ENCODE data around the gene CASK.
A peak's percentile ranks its signal among the peaks of the same experiment; 100 is the strongest.
"Not testable (repeated sequence)": the region's sequence is repeated elsewhere in the genome, so short reads cannot be mapped to it uniquely, and the experiment has no call there.

Gene CASK

DNA sequence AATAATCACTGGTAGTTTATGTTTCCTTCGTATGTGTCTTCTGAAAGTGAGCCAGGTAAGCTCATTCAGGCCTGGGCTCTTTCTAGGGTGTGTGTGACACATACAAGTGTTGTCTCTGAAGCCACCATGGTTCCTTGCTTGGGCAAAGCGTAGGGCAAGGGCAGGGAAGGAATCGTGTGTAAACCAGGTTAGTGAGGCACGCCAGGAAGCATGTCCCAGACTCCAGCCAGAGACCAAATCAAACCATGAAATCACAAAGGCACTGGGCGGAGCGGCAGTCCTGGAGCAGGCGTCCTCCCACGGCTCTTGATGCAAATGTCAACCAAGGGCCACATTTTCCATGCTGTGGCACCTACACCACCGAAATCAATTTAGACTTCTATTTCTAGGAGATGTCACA is 409.2 kb downstream of the CASK start:
- H3K79me2 ChIP-seq, result no peaks in the 10 kb centered on the region
- H3K4me3 ChIP-seq (ENCODE audit: low read depth, low read length), result no peak overlapping the region
- H3K9me3 ChIP-seq (ENCODE audit: control insufficient read depth, low read length), result no peaks in the 10 kb centered on the region
- H3K27ac ChIP-seq, result no peak overlapping the region
- TF ChIP-seq, protein P1, sequence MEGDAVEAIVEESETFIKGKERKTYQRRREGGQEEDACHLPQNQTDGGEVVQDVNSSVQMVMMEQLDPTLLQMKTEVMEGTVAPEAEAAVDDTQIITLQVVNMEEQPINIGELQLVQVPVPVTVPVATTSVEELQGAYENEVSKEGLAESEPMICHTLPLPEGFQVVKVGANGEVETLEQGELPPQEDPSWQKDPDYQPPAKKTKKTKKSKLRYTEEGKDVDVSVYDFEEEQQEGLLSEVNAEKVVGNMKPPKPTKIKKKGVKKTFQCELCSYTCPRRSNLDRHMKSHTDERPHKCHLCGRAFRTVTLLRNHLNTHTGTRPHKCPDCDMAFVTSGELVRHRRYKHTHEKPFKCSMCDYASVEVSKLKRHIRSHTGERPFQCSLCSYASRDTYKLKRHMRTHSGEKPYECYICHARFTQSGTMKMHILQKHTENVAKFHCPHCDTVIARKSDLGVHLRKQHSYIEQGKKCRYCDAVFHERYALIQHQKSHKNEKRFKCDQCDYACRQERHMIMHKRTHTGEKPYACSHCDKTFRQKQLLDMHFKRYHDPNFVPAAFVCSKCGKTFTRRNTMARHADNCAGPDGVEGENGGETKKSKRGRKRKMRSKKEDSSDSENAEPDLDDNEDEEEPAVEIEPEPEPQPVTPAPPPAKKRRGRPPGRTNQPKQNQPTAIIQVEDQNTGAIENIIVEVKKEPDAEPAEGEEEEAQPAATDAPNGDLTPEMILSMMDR (IDR thresholded peaks at IDR 0.05), result no peak
- H3K36me3 ChIP-seq (ENCODE audit: control insufficient read depth, insufficient read depth, low read length), result no peaks in the 10 kb centered on the region
- peak overlapping the region; percentile 38 for H2AFZ ChIP-seq
- no peak overlapping the region for H3K4me2 ChIP-seq (ENCODE audit: low read length)
- no peaks in the 10 kb centered on the region for H3K4me1 ChIP-seq
- H3K9ac ChIP-seq, result no peak overlapping the region
- H3K27me3 ChIP-seq (ENCODE audit: control insufficient read depth, insufficient read depth, low read length), result no peaks in the 10 kb centered on the region

DNA sequence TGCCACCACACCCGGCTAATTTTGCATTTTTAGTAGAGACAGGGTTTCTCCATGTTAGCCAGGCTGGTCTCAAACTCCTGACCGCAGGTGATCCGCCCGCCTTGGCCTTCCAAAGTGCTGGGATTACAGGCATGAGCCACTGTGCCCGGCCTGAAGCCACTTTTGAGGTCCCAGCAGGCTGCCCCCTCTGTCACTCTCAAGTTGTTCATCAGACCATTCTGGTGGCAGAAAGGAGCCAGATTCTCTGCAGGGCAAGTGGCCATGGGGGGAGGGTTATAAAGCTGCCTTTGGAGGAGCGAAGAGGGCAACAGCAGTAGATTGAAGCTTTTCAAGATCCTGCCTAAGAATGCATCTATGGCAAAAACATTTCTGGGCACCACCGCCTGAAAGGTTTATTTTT is 410.5 kb downstream of the CASK start:
- not testable (repeated sequence) for H3K9ac ChIP-seq; H3K9me3 ChIP-seq (ENCODE audit: control insufficient read depth, low read length); H3K36me3 ChIP-seq (ENCODE audit: control insufficient read depth, insufficient read depth, low read length); H3K4me1 ChIP-seq; H3K27ac ChIP-seq; H3K4me3 ChIP-seq (ENCODE audit: low read depth, low read length); H3K79me2 ChIP-seq; H3K4me2 ChIP-seq (ENCODE audit: low read length); H3K27me3 ChIP-seq (ENCODE audit: control insufficient read depth, insufficient read depth, low read length); H2AFZ ChIP-seq

DNA sequence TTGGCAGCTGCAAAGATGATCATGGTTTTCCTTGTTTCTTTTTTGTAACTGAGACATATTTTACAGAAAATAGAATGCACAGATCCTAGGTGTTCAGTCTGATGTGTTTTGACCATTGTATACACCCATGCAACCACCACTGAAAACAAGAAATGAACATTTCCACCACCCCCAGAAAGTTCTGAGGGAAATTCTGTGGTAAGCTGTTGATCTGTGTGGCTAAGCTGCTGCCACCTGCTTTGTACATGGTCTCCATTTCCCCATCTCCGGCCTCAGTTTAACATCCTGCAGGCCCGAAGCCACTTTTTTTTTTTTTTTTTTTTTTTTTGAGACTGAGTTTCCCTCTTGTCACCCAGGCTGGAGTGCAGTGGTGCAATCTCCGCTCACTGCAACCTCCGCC is 411.0 kb downstream of the CASK start:
- Histone ChIP-seq H3K27me3 (ENCODE audit: control insufficient read depth, insufficient read depth, low read length) (no peaks in the 10 kb centered on the region), H3K9ac (no peak overlapping the region), H3K4me1 (no peaks in the 10 kb centered on the region), H3K9me3 (ENCODE audit: control insufficient read depth, low read length) (no peaks in the 10 kb centered on the region), H3K27ac (no peak overlapping the region), H2AFZ (no peak overlapping the region), H3K79me2 (no peaks in the 10 kb centered on the region), H3K4me2 (ENCODE audit: low read length) (no peak overlapping the region), H3K36me3 (ENCODE audit: control insufficient read depth, insufficient read depth, low read length) (no peaks in the 10 kb centered on the region), H3K4me3 (ENCODE audit: low read depth, low read length) (no peak overlapping the region)
- TF ChIP-seq, protein P1 (IDR thresholded peaks at IDR 0.05), result no peak

DNA sequence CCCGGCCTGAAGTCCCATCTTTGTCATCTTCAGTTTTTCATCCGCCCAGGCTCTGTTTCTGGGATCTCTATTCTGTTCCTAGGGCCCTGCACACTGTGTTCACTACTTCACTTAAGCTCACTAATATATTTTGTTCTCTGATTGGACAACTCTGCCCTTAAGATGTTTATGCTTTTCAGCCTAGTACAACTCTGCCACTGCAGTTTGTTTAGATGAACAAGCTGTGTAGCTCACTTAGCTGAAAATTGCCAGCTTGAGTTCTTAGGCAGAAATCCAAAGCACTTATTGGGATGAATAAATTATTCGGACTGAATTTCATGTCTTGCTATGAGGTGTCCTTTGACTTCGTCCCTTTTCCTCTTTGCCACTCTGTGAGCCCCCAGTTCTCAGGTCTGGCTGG is 415.4 kb downstream of the CASK start:
- Histone ChIP-seq H3K4me2 (ENCODE audit: low read length) (no peak overlapping the region), H3K9me3 (ENCODE audit: control insufficient read depth, low read length) (no peaks in the 10 kb centered on the region), H3K79me2 (no peaks in the 10 kb centered on the region), H3K4me3 (ENCODE audit: low read depth, low read length) (no peak overlapping the region), H3K9ac (no peak overlapping the region), H3K36me3 (ENCODE audit: control insufficient read depth, insufficient read depth, low read length) (no peaks in the 10 kb centered on the region), H3K27me3 (ENCODE audit: control insufficient read depth, insufficient read depth, low read length) (no peaks in the 10 kb centered on the region), H3K27ac (no peak overlapping the region), H3K4me1 (no peaks in the 10 kb centered on the region), H2AFZ (no peak overlapping the region)
- TF ChIP-seq, protein P1 (IDR thresholded peaks at IDR 0.05), result no peak

DNA sequence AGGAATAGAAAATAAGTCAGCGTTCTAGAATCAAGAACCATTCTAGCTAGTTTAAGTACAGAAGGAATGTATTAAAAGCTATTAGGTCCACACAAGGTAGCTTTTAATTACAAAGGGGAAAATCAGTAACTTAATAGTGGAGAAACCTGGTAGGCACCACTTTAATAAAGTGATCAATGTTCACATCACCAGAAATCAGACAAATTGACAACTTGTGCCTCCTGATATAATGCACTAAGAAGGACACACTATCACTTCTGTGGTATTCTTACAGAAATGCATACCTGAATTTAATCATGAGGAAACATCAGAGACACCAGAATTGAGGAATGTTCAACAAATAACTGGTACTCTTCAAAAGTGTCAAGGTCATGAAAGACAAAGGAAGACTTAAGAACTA is 421.4 kb downstream of the CASK start:
- H2AFZ ChIP-seq, result no peak overlapping the region
- H3K4me3 ChIP-seq (ENCODE audit: low read depth, low read length), result no peak overlapping the region
- TF ChIP-seq, protein P1 (IDR thresholded peaks at IDR 0.05), result no peak
- H3K9me3 ChIP-seq (ENCODE audit: control insufficient read depth, low read length), result no peaks in the 10 kb centered on the region
- no peaks in the 10 kb centered on the region for H3K36me3 ChIP-seq (ENCODE audit: control insufficient read depth, insufficient read depth, low read length)
- H3K4me1 ChIP-seq, result no peaks in the 10 kb centered on the region
- H3K9ac ChIP-seq, result no peak overlapping the region
- H3K79me2 ChIP-seq, result no peaks in the 10 kb centered on the region
- H3K27ac ChIP-seq, result no peak overlapping the region
- H3K27me3 ChIP-seq (ENCODE audit: control insufficient read depth, insufficient read depth, low read length), result no peaks in the 10 kb centered on the region
- no peak overlapping the region for H3K4me2 ChIP-seq (ENCODE audit: low read length)

All from parathyroid adenoma (tissue), 2 donors.